ENCODE measurements around the gene CLEC4G.

The CLEC4G gene, protein sequence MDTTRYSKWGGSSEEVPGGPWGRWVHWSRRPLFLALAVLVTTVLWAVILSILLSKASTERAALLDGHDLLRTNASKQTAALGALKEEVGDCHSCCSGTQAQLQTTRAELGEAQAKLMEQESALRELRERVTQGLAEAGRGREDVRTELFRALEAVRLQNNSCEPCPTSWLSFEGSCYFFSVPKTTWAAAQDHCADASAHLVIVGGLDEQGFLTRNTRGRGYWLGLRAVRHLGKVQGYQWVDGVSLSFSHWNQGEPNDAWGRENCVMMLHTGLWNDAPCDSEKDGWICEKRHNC

DNA sequence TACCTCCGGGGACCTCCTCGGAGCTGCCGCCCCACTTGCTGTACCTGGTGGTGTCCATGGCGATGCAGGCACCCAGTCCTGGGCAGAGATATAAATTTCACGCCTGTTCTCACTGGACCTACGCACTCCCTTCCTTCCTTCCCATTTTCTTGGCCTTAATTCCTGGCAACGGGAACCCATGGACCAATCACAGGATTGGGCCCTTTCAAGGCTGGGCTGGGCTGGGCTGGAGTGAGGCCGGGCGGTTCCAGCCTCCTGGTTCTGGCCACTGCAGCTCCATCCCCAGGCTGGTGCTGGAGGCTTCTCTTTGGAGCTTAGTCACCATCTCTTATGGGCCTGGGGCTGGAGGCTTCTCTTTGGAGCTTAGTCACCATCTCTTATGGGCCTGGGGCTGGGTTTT is at the start of gene CLEC4G:
Gene CLEC4G, minus strand, starts transcription at position 66 of the 400 bp plus-strand sequence. Its CDS starts 8 bp downstream, at position 58.
- TF ChIP-seq, protein P1, sequence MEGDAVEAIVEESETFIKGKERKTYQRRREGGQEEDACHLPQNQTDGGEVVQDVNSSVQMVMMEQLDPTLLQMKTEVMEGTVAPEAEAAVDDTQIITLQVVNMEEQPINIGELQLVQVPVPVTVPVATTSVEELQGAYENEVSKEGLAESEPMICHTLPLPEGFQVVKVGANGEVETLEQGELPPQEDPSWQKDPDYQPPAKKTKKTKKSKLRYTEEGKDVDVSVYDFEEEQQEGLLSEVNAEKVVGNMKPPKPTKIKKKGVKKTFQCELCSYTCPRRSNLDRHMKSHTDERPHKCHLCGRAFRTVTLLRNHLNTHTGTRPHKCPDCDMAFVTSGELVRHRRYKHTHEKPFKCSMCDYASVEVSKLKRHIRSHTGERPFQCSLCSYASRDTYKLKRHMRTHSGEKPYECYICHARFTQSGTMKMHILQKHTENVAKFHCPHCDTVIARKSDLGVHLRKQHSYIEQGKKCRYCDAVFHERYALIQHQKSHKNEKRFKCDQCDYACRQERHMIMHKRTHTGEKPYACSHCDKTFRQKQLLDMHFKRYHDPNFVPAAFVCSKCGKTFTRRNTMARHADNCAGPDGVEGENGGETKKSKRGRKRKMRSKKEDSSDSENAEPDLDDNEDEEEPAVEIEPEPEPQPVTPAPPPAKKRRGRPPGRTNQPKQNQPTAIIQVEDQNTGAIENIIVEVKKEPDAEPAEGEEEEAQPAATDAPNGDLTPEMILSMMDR (IDR thresholded peaks at IDR 0.05; ENCODE audit: low read depth, low read length): no peak
- H3K4me3 ChIP-seq (ENCODE audit: low read depth, low read length): no peak within 1 kb of the TSS

DNA sequence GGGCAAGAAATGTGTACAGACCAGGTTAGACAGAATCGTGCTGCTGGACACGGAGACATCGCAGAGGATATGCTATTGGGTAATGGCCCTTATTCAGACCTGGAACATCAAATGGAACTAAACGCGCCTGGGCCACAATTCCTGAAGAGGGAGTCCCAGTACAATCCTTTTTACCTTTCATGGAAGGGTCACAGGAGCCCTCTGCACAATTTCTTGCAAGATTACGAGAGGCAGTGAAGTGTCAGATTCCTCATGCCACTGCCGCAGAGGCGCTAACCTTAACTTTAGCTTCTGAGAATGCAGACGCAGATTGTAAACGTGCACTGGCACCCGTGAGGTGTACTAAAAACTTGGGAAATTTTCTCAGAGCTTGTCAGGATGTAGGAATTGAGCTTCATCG is 49.2 kb upstream of the CLEC4G start:
- H3K4me3 ChIP-seq (ENCODE audit: low read depth, low read length): no peak overlapping the region
- TF ChIP-seq, protein P1 (IDR thresholded peaks at IDR 0.05; ENCODE audit: low read depth, low read length): no peak

DNA sequence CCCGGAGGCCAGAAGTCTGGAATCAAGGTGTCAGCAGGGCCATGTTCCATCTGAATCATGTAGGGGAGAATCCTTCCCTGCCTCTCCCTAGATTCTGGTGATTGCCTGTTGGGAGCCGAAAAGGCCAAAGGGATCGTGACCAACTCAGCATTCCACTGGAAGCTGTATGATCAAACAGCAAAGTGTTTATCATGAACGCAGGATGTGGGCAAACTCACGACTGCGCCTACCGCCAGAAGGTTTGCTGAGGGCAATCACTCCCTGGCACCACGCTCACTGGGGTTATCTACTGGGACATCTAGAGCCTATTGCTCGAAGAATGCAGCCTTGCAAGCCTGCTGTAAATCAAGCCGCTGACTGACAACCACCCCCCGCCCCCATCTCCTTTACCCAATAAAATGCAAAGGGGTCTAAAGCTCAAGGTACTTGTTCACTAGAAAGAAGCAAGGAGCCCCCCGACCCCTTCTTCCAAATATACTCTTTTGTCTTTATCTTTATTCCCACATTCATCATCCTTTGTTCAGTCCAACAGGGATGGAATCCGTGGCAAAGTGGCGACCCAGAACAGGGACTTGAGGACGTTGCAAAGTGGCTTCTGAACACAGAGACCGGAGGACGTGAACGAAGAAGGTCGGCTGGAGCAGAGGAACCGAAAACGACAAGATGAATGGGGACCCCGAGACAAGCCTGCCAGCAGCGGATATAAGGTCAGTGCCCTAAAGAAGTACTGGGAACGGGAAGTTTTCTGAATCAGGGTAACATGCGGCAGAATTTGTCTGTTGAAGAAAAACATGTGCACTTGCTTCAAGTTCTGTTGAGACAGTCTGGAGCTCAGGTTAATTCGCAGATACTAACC is 47.9 kb upstream of the CLEC4G start:
- TF ChIP-seq, protein P1 (IDR thresholded peaks at IDR 0.05; ENCODE audit: low read depth, low read length): no peak
- no peak overlapping the region for H3K4me3 ChIP-seq (ENCODE audit: low read depth, low read length)

DNA sequence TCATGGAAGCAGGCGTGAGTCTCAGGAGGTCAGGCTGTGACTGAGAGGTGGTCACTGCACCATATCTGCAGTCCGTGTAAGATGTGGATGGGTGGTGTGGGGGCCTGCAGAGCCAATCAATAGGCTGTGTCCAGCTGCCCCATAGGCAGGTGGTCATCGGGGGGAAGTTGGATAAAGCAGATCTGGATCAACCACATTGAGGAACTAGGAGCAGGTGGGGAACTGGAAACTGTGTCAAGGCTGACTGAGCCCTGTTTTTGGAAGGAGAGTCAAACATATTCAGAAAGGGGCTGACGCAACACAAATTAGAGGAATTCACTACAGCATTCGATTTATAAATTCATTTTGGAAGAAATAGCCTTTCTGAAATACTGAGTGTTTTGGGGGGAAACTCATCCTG is 46.2 kb upstream of the CLEC4G start:
- no peak overlapping the region for H3K4me3 ChIP-seq (ENCODE audit: low read depth, low read length)
- TF ChIP-seq, protein P1 (IDR thresholded peaks at IDR 0.05; ENCODE audit: low read depth, low read length): no peak

- H3K4me3 ChIP-seq (ENCODE audit: low read depth, low read length): no peak overlapping the region
- TF ChIP-seq, protein P1 (IDR thresholded peaks at IDR 0.05; ENCODE audit: low read depth, low read length): no peak
These were observed 43.9 kb upstream of the CLEC4G start for GRCh38 chr19:7775761-7776160.

GRCh38 chr19:7773841-7774240 is 41.9 kb upstream of the CLEC4G start:
- TF ChIP-seq, protein P1 (IDR thresholded peaks at IDR 0.05; ENCODE audit: low read depth, low read length): no peak
- H3K4me3 ChIP-seq (ENCODE audit: low read depth, low read length): no peak overlapping the region

DNA sequence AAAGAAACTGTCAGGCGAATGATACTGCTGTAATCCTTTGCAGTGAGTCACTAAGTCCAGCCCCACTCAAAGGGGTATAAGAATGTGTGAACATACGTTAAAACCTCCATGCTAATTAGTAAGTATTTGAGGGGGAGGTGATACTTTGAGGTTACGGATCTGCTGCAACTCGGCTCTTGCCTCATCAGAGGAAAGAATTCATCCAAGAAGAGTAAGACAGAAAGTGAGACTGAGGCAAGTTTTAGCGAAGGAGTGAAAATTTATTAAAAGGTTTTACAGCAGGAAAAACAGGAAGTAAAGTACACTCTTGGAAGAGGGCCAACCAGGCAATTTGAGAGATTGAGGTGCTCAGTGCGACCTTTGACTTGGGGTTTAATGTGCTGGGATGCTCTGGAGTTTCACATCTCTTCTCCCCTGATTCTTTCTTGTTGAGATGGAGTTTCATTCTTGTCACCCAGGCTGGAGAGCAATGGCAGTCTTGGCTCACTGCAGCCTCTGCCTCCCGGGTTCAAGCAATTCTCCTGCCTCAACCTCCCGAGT is 40.9 kb upstream of the CLEC4G start:
- TF ChIP-seq, protein P1 (IDR thresholded peaks at IDR 0.05; ENCODE audit: low read depth, low read length): no peak
- H3K4me3 ChIP-seq (ENCODE audit: low read depth, low read length): no peak overlapping the region
